KBM-7 (cell line): Measurements from ENCODE around the gene CCT5.
"Not testable (repeated sequence)": the region's sequence is repeated elsewhere in the genome, so short reads cannot be mapped to it uniquely, and the experiment has no call there.

Source experiments
- DNase-seq: peaks from one replicate; pipeline ENCODE4 v3.0.0-alpha.2; 2015
- in situ Hi-C: fragments of 300-500 bp; cut with MboI; formaldehyde crosslinking; loops from 2 replicates; pipeline ENCODE4 v1.14.3; 2020; ENCODE audit warnings: low sequenced_read_pairs, low pct_unique_long_range_greater_than_20kb, mixed read lengths

Gene CCT5

DNA sequence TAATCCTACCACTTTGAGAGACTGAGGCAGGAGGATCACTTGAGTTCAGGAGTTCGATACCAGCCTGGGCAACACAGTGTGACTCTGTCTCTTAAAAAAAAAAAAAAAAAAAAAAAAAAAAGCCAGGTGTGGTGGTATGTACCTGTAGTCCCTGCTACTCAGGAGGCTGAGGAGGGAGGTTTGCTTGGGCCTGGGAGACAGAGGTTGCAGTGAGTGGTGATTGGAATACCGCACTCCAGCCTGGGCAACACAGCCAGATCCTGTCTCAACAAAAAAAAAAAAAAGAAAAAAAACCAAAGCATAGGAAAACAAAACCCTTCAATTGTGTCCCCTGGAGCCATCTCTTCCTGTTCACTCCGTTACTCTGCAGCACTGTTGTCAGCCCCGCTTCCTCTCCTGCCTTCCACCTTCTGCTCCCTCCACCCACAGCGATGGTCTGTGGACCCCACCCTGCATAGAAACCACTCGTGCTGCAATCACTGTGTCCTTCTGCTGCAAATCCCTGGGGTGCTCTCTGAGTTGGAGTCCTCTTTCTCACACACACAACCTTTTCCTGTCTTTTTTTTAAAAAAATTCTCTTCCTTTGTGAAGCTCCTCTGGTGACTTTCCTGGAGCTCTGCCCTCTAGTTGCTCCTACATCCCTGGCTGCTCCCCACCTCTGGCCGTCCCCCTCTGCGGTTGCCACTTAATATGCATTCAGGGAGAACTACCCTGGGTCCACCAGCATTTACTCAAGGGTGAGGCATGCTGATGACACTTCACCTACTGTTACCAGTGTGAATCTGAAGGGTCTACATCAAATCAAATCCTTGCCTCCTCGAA lies 22.2 kb downstream of the CCT5 start:
- in situ Hi-C loops, result no loop called here
- no peak for DNase-seq

DNA sequence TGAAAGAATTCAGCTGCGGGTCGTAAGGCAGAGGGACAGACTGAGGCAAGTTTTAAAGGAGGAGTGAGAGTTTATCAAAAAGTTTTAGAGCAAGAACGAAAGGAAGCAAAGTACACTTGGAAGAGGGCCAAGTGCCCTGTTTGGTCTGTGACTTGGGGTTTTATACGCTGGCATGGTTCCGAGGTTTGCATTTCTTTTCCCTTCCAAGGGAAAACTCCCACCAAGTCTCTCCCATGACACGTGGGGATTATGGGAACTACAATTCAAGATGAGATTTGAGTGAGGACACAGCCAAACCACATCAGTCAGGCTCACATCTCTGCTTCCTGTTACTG lies 22.8 kb downstream of the CCT5 start:
- DNase-seq, in situ Hi-C loops: not testable (repeated sequence)

DNA sequence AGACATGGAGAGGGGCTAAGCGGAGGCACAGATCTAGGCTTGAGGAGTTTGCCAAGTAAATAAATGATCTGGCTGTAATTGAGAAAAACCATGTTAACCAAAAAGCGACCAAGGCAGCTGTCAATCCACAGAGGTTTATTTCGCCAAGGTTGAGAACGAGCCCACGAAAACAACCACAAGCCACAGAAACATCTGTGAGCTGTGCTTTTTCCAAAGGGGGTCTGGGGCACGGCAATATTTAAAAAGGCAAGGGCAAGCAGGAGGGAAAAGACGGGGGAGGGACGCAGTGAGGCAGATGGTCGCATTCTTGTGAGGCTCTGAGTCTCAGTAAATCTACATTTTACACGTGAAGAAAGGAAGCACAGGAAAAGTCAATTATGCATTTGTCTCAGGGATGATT lies 25.4 kb downstream of the CCT5 start:
- in situ Hi-C loops, result no loop called here
- DNase-seq, result peak; percentile 58

DNA sequence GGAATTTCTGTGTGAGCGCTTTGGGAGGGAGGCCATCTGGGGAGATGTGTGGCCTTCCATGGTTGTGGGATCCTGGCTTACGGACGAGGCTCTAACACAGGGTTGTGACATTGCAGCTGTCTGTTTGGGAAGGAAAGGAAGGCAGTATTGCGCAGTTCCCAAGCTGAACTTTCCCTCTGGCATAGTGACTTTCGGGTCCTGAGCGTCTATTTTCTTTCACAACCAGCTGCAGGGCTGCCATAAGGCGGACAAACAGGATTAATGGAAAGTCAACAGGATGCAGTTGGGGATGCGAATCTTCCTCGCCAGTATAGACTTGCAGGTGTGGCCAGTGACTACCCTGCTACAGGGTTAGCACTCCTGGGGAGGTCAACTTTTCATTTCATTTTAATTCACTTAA lies 25.9 kb downstream of the CCT5 start:
- in situ Hi-C loops, result no loop called here
- no peak for DNase-seq

DNA sequence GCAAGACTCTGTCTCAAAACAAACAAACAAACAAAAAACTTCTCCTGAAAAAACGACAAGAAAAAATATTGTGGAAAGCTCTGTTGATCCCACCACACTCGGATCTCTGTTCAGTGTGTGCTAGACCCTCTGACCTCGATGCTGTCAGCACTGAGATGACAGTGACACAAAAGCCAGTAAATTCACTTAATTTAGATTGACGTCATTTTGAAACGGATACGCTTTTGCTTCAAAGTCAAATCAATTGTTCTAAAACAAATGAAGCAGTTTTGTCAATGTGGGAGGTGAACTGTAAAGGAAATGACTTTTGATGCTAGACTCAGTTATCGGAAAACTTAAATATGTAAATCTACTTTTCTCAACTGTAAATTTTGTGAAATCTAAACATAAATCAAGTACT lies 26.6 kb downstream of the CCT5 start:
- no peak for DNase-seq
- in situ Hi-C loops, result no loop called here

DNA sequence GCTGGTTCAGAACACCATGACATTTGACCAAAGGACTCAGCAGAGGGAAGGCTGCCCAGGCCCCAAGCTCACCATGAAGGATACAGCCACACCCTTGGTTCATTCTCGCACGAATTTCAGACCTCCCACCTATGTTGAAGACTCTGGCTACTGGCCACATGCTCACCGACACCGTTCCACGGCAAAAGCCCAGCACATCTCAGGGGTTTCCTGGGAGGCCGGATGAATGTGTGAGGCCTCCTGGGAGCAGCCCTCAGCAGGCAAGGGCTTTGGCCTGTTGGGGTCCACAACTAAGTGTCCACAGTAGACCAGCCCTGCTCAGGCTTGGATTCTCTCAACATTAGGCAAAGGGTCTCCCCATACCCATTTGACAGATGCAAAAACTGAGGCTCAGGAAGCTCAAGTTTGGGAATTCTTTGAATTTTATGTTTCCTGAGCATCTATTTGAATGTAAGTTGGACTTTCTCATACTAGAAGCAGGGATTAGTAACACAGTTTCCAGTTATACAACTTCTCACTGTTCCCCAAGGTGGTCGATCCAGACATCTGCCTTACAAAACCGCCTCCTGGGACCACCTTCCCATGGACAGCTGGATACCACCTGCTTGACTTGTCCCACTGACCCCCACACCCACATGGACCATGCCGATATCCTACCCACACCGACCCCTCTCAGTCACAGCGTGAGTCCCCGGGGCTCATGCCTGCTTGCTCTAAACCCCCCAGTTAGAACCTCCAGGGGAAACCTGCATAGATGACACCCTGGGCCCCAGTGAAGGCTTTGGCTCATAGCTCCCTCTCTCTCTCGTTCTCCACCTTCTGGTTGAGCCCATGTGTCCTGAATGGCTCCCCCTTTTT lies 27.9 kb downstream of the CCT5 start:
- in situ Hi-C loops, result no loop called here
- DNase-seq, result no peak

DNA sequence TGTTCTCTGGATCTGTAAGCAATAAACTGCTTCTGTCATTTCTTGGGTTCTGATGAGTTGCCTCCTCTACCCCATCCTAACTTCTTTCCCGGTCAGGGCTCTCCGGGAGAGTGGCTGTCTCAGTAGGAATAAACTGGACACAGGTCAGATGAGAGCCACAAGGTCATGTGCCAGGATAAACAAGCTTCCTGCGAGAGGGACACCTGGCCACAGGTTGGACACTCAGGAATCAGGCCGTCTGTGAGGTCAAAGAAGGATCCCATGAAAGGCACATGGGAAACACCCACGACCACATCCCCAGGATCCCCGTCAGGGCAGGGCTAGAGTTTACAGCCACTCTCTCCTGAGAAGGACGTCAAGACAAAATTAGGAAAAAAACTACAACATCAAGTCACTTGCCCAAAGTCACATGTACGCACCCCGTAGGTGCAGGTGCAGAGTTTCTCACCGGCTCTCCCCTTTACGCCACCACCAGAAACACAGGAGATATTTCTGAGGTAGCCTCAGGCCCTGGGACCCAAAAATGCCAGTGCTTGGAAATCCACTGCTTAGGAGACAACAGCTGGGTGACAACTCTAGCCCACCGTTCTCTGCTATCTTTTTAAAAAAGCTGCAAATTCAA lies 28.7 kb downstream of the CCT5 start:
- no peak for DNase-seq

DNA sequence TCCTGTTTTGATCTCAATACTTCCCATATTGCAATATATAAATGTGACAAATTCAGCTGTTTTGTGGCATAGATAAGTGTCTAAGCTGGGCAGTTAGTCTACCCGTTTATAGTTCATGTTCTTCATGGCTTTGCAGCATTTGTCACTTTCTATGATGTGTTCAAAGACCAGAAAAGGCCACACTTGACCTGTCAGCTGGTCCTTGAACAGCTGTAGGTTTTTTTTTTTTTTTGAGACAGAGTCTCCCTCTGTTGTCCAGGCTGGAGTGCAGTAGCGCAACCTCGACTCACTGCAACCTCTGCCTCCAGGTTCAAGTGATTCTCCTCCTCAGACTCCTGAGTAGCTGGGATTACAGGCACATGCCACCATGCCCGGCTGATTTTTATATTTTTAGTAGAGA lies 29.2 kb downstream of the CCT5 start:
- in situ Hi-C loops, result no loop called here
- DNase-seq, result no peak

More for the DNA sequence above, 28.7 kb downstream of the CCT5 start:
- in situ Hi-C loops, result no loop called here

DNA sequence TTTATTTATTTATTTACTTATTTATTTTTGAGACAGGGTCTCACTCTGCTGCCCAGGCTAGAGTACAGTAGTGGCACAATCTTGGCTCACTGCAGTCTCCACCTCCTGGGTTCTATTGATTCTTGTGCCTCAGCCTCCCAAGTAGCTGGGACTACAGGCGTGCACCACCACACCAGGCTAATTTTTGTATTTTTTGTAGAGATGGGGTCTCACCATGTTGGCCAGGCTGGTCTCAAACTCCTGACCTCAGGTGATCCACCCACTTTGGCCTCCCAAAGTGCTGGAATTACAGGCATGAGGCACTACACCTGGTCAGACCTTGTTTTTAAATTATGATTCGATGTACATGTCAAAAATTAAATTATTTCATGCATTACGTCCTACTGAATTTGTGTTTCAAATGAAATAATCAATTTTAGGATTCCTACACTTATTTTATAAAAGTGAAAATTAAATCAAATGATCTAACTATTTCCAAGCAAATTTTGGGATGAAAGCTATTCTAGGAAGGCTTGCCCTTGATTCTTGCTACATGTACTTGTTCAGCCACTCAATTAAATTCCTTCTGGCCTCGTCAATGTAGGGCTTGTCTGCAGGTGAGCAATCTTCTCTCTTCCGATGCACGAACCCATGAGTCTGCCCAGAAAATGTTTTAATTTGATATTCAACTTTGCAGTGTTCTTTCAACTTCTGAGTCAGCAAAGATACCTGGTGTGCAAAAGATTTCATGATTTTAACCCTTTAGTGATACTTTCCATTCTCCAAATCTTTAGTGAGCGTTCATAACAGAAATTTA lies 30.0 kb downstream of the CCT5 start:
- DNase-seq, result no peak
- in situ Hi-C loops, result no loop called here

DNA sequence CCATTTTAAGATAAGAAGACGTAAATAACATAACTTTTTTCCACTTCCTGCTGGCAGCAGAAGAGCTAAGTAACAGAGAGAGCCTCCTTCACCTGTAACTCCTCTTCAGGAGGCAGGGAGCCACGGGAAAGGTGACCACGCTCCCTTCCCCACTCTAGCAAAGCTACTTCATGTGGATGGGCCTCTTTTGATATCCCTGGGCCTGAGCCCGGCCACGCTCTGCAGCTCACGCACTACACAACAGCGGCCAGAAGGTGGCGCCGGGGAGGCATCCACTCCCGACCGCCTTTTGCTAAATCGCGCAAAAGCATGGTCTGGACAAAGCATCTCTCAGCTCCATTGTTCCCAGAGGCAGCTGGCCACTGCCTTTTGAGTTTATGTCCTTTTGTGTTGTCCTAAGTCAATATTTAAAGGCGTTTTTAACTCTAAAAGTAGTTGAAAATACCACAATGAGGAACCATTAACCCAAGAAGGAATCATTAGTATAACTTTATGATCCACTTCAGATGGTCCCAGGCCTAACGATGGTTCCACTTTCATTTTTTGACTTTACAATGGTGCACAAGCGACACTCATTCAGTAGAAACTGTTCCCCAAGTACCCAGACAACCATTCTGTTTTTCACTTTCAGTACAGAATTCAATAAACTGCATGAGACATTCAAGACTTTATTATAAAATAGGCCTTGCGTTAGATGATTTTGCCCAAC lies 34.0 kb downstream of the CCT5 start:
- peak; percentile 93 for DNase-seq
- in situ Hi-C loops, result no loop called here

DNA sequence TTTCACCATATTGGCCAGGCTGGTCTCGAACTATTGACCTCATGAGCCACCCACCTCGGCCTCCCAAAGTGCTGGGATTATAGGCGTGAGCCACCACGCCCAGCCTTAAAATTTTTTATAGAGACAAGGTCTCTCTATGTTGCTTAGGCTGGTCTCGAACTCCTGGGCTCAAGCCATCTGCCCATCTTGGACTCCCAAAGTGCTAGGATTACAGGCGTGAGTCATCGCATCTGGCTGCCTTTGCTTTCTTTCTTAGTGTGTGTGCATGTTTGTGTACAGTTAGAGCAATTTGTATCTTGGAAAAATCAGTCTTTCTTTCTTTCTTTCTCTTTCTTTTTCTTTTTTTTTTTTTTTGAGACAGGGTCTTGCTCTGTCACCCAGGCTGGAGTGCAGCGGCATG lies 35.3 kb downstream of the CCT5 start:
- DNase-seq, in situ Hi-C loops: not testable (repeated sequence)

DNA sequence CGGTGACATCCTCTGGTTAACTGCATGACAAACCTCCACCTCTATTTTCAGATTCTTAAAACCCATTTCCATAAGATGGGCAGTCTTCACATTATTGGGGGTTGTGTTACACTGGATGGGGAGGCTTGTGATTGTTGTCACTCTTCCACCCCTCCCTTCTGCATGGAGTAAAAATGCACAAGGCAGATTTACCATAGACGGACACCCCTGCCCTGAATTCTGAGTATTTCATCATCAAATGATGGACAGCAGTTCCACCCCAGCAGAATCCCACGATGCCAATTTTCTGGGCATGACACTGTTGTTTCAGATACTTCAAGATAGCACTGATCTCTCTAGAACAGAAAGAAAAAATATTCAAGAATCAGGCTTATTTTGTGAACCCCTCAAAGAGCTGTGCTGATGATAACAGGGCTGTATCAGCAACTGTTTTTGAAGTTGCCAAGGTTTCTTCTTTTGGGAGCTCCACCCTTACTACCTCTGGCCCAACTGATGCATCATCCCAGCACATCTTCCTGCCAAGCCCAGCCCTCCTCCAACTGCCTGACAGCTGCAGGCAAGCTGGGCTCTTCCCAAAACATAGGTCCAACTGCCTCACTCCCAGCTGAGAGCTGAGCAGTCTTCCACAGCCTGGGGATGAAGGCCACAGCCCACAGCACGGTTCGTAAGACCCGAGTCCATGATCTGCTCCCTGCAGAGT lies 36.2 kb downstream of the CCT5 start:
- no peak for DNase-seq
- in situ Hi-C loops, result no loop called here

DNA sequence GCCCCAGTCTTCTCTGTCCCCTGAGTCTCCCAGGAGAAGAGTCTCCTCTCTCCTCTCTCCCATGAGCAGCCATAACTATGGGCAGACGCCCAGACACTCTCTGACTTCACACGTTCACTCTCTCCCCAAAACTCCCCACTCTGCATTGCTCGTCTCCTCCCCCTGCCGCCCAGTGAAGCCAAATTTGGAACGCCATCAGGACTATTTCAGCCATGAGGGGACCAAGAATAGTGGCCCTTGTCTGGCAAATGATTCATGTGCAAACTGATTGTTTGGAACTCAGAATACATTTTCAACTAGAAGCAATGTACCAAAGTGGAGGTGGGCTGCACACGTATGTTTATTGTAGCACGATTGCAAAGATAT lies 36.8 kb downstream of the CCT5 start:
- in situ Hi-C loops, result no loop called here
- no peak for DNase-seq

DNA sequence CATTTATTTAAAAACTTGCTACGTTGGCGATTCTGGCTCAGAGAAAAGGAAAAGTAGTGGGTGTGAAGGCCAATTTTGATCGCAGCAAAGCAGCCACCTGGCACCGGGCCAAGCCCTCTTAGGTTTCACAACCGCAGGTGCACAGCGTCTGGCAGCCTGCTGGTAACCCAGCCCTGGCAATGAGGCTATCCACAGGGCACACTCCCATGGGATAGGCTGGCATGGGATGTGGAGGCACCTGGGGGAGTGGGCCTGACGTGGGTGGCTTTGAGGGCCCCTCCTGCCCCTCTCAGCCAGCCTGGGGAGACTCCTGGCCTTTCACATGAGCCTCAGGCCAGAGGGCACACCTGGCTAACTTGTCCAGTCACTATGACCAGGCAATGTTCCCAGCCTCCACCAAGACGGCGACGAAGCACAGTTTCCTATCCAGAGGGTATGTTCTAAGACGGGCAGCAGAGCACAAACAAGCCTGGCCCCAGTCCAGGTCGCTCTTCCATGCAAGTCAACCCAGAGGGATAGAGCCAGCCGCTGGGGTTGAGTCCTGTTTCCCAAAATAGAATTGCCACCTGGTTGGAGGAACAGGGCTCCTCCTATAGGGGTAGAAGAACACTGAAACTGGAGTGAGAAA lies 38.6 kb downstream of the CCT5 start:
- DNase-seq, result no peak
- in situ Hi-C loops, result no loop called here

DNA sequence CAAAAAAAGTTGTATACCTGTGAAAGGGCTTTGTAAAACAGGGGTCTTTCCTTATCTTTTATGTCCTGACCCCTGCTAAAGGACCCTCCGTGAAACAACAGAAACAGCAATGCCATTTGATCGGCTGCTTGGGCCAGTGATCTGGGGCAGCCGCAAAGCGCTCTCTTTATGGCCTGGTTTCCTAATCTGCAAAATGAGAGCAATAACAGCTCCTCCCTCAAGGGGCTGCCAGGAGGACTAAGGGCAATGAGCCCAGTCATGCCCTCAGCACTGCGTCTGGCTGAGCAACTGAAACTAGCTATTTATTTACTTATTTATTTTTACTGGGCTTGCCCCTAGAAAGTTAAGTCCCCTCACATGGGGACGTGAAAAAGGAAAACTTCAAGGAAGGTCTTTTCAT lies 39.3 kb downstream of the CCT5 start:
- in situ Hi-C loops, result no loop called here

DNA sequence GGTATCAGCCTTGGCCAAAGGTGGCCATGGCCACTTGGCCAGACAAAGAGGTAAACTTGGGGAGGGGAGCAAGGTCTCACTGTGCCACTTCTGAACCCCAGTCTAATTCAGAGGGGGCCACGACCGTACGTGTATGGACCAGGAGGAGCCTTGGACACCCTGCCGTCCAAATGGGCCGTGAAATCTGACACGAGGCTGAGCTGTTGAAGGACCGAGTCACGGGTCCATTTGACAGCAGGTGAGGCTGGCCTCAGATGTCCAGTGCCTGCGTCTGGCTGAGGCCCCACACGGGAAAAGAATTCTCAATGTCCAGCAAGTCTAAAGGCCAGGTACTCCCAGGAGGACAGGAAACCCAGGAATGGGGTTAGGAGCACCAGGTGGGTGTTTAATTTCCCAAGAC lies 39.9 kb downstream of the CCT5 start:
- in situ Hi-C loops, result no loop called here
- DNase-seq, result no peak

More for the DNA sequence above, 39.3 kb downstream of the CCT5 start:
- no peak for DNase-seq

DNA sequence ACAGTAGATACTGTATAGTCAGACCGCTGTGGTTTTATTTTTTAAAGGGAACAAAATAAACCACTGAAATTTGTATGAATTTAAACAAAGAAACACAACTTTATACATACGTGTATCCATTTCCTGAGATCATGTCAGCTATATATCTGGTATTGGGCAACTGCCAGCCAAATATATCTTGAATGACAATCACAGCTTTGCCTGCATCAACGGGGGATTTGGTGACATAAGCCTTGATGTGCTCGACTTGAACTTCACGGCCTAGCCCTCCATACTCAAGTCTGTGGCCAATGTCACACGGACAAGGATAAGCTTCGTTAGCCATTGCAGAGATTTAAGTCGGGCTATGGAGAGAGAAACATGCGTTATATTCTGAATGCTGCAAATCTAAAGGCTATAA lies 40.4 kb downstream of the CCT5 start:
- in situ Hi-C loops, result no loop called here

More for the DNA sequence above, 40.4 kb downstream of the CCT5 start:
- no peak for DNase-seq
